Uterus (tissue), 4 donors: ENCODE results near the gene ZNRD2. TPM values are rescaled to one million over a fixed set of nuclear protein-coding genes. Genes with fewer than 3 reads are reported as not detected.
A peak's percentile ranks its signal among the peaks of the same experiment; 100 is the strongest.

Source experiments
- DNase-seq, 2 donors: peaks; one replicate each; pipeline ENCODE4 v3.0.0-alpha.2; 2019 to 2020
- H3K27ac ChIP-seq, 2 donors: fragments of 200-600 bp; sonication (generic); 1 replicate in 1 of 2; 2 replicates in 1 of 2; pipeline ENCODE4 v1.5.1; 2016 to 2018
- H3K27me3 ChIP-seq, 2 donors: fragments of 200-600 bp; sonication (generic); one replicate each; pipeline ENCODE4 v1.5.1; 2018 to 2019; ENCODE audit warnings: control low read depth in 1 of 2
- H3K36me3 ChIP-seq, 2 donors: fragments of 200-600 bp; sonication (generic); one replicate each; pipeline ENCODE4 v1.5.1; 2019; ENCODE audit warnings: control low read depth in 1 of 2
- H3K4me1 ChIP-seq, 2 donors: fragments of 200-600 bp; sonication (generic); one replicate each; pipeline ENCODE4 v1.5.1; 2018 to 2019; ENCODE audit warnings: control low read depth in 1 of 2
- H3K4me3 ChIP-seq, 2 donors: fragments of 200-600 bp; sonication (generic); 1 replicate in 1 of 2; 2 replicates in 1 of 2; pipeline ENCODE4 v1.5.1; 2018 to 2019; ENCODE audit warnings: mild to moderate bottlenecking in 1 of 2
- H3K9me3 ChIP-seq, 2 donors: fragments of 200-600 bp; sonication (generic); one replicate each; pipeline ENCODE4 v1.5.1; 2019; ENCODE audit warnings: control low read depth in 1 of 2
- CTCF ChIP-seq, 4 experiments: fragments of 200-600 bp in 2 of 4; fragments of 450-650 bp in 2 of 4; sonication (generic) in 2 of 4; IDR thresholded peaks; one replicate each; pipeline ENCODE4 v1.5.1; 2016 to 2019; ENCODE audit warnings: antibody characterized with exemption in 4 of 4, mild to moderate bottlenecking in 2 of 4, moderate library complexity in 1 of 4
- POLR2A ChIP-seq, 2 donors: fragments of 450-650 bp; IDR thresholded peaks; one replicate each; pipeline ENCODE4 v1.6.1; 2016; ENCODE audit warnings: antibody characterized with exemption in 2 of 2, mild to moderate bottlenecking in 1 of 2, moderate library complexity in 1 of 2
- intact Hi-C: fragments of 100-400 bp; cut with DNase I; formaldehyde crosslinking; loops from one replicate; pipeline ENCODE4 v1.15.1; 2023; ENCODE audit warnings: low total_unique reads
- total RNA-seq, 4 donors: library from RNA; depleted of rRNA in 3 of 4; stranded (reverse); fragments of >200 nt in 3 of 4; gene quantifications; one replicate each; pipeline versions ENCODE4 v1.1.0 to v1.2.4, GENCODE V29; 2014 to 2023
- donor health status: DM: yes; HTN: yes; CAD: no.

The ZNRD2 gene
- total RNA-seq, 4 donors from 2014 or later, result 12.3 to 42.6 (median 31.6) TPM

GRCh38 chr11:65584106-65584505, 13.8 kb downstream of the ZNRD2 start:
- Histone ChIP-seq H3K4me1 (peaks cover 0 to 6% of the 10 kb centered on the region in 2 donors), H3K9me3 (no peaks in the 10 kb centered on the region), H3K27ac (no peak overlapping the region), H3K36me3 (no peaks in the 10 kb centered on the region), H3K4me3 (no peak overlapping the region), H3K27me3 (no peaks in the 10 kb centered on the region)
- DNase-seq, result no peak
- TF ChIP-seq CTCF (IDR thresholded peaks at IDR 0.05) (no peak), POLR2A (IDR thresholded peaks at IDR 0.05) (no peak)
- intact Hi-C loops, result loop anchor here (10.0 kb wide), 1 partner anchor 49 kb away; no protein-coding TSS in a partner anchor

- intact Hi-C loops, result loop anchor here (10.0 kb wide), 1 partner anchor 50 kb away; no protein-coding TSS in a partner anchor
- DNase-seq, result no peak
- peaks cover 0 to 6% of the 10 kb centered on the region in 2 donors for H3K4me1 ChIP-seq
- H3K27ac ChIP-seq, result no peak overlapping the region
- H3K36me3 ChIP-seq, result no peaks in the 10 kb centered on the region
- TF ChIP-seq CTCF (IDR thresholded peaks at IDR 0.05) (no peak), POLR2A (IDR thresholded peaks at IDR 0.05) (no peak)
- H3K27me3 ChIP-seq, result no peaks in the 10 kb centered on the region
- no peak overlapping the region for H3K4me3 ChIP-seq
- H3K9me3 ChIP-seq, result no peaks in the 10 kb centered on the region
These were observed 14.5 kb downstream of the ZNRD2 start for GRCh38 chr11:65584723-65585171.

- intact Hi-C loops, result loop anchor here (10.0 kb wide), 1 partner anchor 51 kb away; no protein-coding TSS in a partner anchor
- Histone ChIP-seq H3K4me1 (peaks cover 0 to 6% of the 10 kb centered on the region in 2 donors), H3K36me3 (no peaks in the 10 kb centered on the region), H3K27me3 (no peaks in the 10 kb centered on the region), H3K27ac (no peak overlapping the region), H3K9me3 (no peaks in the 10 kb centered on the region), H3K4me3 (no peak overlapping the region)
- DNase-seq, result no peak
- TF ChIP-seq CTCF (IDR thresholded peaks at IDR 0.05), result no peak
- no peak for TF ChIP-seq POLR2A (IDR thresholded peaks at IDR 0.05)
These were observed 15.3 kb downstream of the ZNRD2 start for GRCh38 chr11:65585396-65586246.

GRCh38 chr11:65586247-65586630, 16.0 kb downstream of the ZNRD2 start:
- no peak for DNase-seq
- Histone ChIP-seq H3K4me3 (no peak overlapping the region), H3K36me3 (no peaks in the 10 kb centered on the region), H3K4me1 (peaks cover 0 to 6% of the 10 kb centered on the region in 2 donors), H3K27me3 (no peaks in the 10 kb centered on the region), H3K9me3 (no peaks in the 10 kb centered on the region), H3K27ac (peak overlapping the region; percentile 35 to 43)
- intact Hi-C loops, result loop anchor here (10.0 kb wide), 1 partner anchor 51 kb away; no protein-coding TSS in a partner anchor
- TF ChIP-seq CTCF (IDR thresholded peaks at IDR 0.05), result no peak
- no peak for TF ChIP-seq POLR2A (IDR thresholded peaks at IDR 0.05)

GRCh38 chr11:65586676-65587075, 16.4 kb downstream of the ZNRD2 start:
- no peaks in the 10 kb centered on the region for H3K9me3 ChIP-seq
- H3K4me1 ChIP-seq, result peaks cover 0 to 6% of the 10 kb centered on the region in 2 donors
- no peak for TF ChIP-seq CTCF (IDR thresholded peaks at IDR 0.05)
- no peak for TF ChIP-seq POLR2A (IDR thresholded peaks at IDR 0.05)
- H3K36me3 ChIP-seq, result no peaks in the 10 kb centered on the region
- DNase-seq, result no peak
- peak overlapping the region; percentile 35 to 43 for H3K27ac ChIP-seq
- H3K4me3 ChIP-seq, result no peak overlapping the region
- intact Hi-C loops, result loop anchor here (10.0 kb wide), 1 partner anchor 52 kb away; no protein-coding TSS in a partner anchor
- no peaks in the 10 kb centered on the region for H3K27me3 ChIP-seq
